ENCODE data around the gene DRC1. TPM values are rescaled to one million over a fixed set of nuclear protein-coding genes. Genes with fewer than 3 reads are reported as not detected.

DRC1 gene
- total RNA-seq, 3 donors from 2014 or later (not counting 1 experiment from before 2014, with no cell fraction given): not detected

DNA sequence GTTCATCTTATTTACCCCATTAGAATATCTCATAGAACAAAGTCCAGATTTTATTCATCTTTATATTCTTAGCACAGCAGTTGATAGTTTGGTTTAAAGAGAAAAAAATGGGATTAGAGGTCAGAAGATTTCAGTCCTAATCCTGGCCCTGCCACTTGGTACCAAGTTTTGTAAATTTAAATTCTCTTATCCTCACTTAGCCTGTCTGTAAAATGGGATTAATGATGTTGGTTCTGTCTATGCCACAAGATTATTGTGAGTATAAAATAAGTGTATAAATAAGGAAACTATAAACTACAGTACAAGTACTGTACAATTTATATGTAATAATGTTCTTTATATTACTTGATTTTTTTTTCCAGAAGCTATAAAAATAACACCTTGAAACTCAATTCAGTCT, 17.1 kb upstream of the DRC1 start:
- Mint-ChIP-seq H3K27ac (no peak overlapping the region), H3K4me1 (peaks cover 0 to 5% of the 10 kb centered on the region in 2 donors), H3K4me3 (no peak overlapping the region), H3K9me3 (no peaks in the 10 kb centered on the region), H3K27me3 (ENCODE audit: low read depth in 2 of 2) (no peaks in the 10 kb centered on the region), H3K36me3 (peaks cover 8% of the 10 kb centered on the region)
- no peak overlapping the region for H3K4me3 ChIP-seq (ENCODE audit: low read length)
- intact Hi-C loops (cut with micrococcal nuclease): no loop called here
- no peak for DNase-seq
- no peak overlapping the region for H3K27ac ChIP-seq (ENCODE audit: low read length)
- H3K27me3 ChIP-seq (ENCODE audit: control insufficient read depth, insufficient read depth, low read length): no peaks in the 10 kb centered on the region
- H3K4me1 ChIP-seq (ENCODE audit: control insufficient read depth, insufficient read depth, low read length): no peaks in the 10 kb centered on the region
- peaks cover 42% of the 10 kb centered on the region for H3K36me3 ChIP-seq (ENCODE audit: control insufficient read depth, insufficient read depth, low read length)
- H3K9me3 ChIP-seq (ENCODE audit: control insufficient read depth, insufficient read depth, low read length): no peaks in the 10 kb centered on the region
- TF ChIP-seq CTCF (IDR thresholded peaks at IDR 0.05): no peak
- no peak for ATAC-seq

DNA sequence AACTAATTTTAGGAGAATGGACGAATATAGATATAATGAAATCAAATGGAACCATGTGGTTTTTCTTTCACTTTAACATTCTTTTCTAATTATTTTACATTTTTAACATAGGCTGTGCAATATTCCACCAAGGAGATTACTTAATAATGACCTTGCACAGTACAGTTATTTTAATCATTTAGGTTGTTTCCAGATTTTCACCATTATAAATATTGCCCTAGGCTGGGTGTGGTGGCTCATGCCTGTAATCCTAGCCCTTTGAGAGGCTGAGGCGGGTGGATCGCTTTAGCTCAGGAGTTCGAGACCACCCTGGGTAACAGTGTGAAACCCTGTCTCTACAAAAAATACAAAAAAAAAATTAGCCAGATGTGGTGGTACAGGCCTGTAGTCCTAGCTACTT, 14.5 kb upstream of the DRC1 start:
- no CpG with 5 or more reads among the region's 4 CpGs for WGBS (ENCODE audit: insufficient coverage)
- Mint-ChIP-seq H3K27ac (no peak overlapping the region), H3K4me3 (no peak overlapping the region), H3K36me3 (peaks cover 8% of the 10 kb centered on the region), H3K4me1 (no peaks in the 10 kb centered on the region), H3K27me3 (ENCODE audit: low read depth in 2 of 2) (no peaks in the 10 kb centered on the region), H3K9me3 (no peaks in the 10 kb centered on the region)
- Histone ChIP-seq H3K27me3 (ENCODE audit: control insufficient read depth, insufficient read depth, low read length) (no peaks in the 10 kb centered on the region), H3K4me1 (ENCODE audit: control insufficient read depth, insufficient read depth, low read length) (no peaks in the 10 kb centered on the region), H3K27ac (ENCODE audit: low read length) (no peak overlapping the region), H3K9me3 (ENCODE audit: control insufficient read depth, insufficient read depth, low read length) (no peaks in the 10 kb centered on the region), H3K4me3 (ENCODE audit: low read length) (no peak overlapping the region), H3K36me3 (ENCODE audit: control insufficient read depth, insufficient read depth, low read length) (peaks cover 47% of the 10 kb centered on the region)
- no peak for DNase-seq
- intact Hi-C loops (cut with micrococcal nuclease): no loop called here
- TF ChIP-seq CTCF (IDR thresholded peaks at IDR 0.05): no peak
- no peak for ATAC-seq

DNA sequence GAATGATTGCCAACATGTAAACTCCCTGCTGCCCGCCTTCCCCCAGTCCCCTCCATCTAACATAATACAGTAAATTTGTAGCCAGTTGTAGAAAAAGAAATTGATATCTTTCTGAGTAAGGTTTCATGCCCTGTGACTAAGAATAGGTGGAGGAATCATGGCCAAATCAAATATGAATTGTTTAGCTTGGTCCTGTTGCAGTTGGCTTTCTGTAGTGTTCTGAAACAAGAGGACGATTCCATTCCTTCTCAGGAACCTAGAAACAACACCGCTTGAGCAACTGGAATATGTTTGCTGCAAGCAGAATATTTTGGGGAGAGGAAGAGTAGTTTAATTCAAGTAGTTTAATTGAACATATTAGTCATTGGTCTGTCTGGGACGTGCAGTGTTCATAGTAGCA, 7.0 kb upstream of the DRC1 start:
- Mint-ChIP-seq H3K27ac (no peak overlapping the region), H3K4me1 (peaks cover 5 to 6% of the 10 kb centered on the region in 2 donors), H3K36me3 (peaks cover 7% of the 10 kb centered on the region)

More for the DNA sequence above, 7.0 kb upstream of the DRC1 start:
- Histone ChIP-seq H3K27ac (ENCODE audit: low read length) (no peak overlapping the region), H3K36me3 (ENCODE audit: control insufficient read depth, insufficient read depth, low read length) (peaks cover 14% of the 10 kb centered on the region), H3K4me3 (ENCODE audit: low read length) (no peak overlapping the region), H3K27me3 (ENCODE audit: control insufficient read depth, insufficient read depth, low read length) (no peaks in the 10 kb centered on the region), H3K9me3 (ENCODE audit: control insufficient read depth, insufficient read depth, low read length) (no peaks in the 10 kb centered on the region), H3K4me1 (ENCODE audit: control insufficient read depth, insufficient read depth, low read length) (no peaks in the 10 kb centered on the region)
- WGBS (ENCODE audit: insufficient coverage): 100% methylated on average over 2 of the region's 4 CpGs
- Mint-ChIP-seq H3K4me3 (no peak overlapping the region), H3K27me3 (ENCODE audit: low read depth in 2 of 2) (no peaks in the 10 kb centered on the region), H3K9me3 (no peaks in the 10 kb centered on the region)
- intact Hi-C loops (cut with micrococcal nuclease): no loop called here
- ATAC-seq (no peak), DNase-seq (no peak)
- no peak for TF ChIP-seq CTCF (IDR thresholded peaks at IDR 0.05)
